Measurements from ENCODE around the gene CTNNA2. TPM values are rescaled to one million over a fixed set of nuclear protein-coding genes. Genes with fewer than 3 reads are reported as not detected.

The CTNNA2 gene
- total RNA-seq, 2 donors from 2014 or later = not detected

- Histone ChIP-seq H3K36me3 (no peaks in the 10 kb centered on the region), H3K4me1 (no peaks in the 10 kb centered on the region), H3K4me3 (no peak overlapping the region), H3K27me3 (no peaks in the 10 kb centered on the region), H3K27ac (no peak overlapping the region), H3K9me3 (no peaks in the 10 kb centered on the region)
- DNase-seq (ENCODE audit: low spot score) = no peak
- TF ChIP-seq CTCF (IDR thresholded peaks at IDR 0.05) = no peak
Observed at GRCh38 chr2:80527119-80527518, 1014.3 kb downstream of the CTNNA2 start.

GRCh38 chr2:80529466-80530165, 1016.8 kb downstream of the CTNNA2 start:
- no peaks in the 10 kb centered on the region for H3K36me3 ChIP-seq
- TF ChIP-seq CTCF (IDR thresholded peaks at IDR 0.05) = no peak
- no peaks in the 10 kb centered on the region for H3K27me3 ChIP-seq
- no peaks in the 10 kb centered on the region for H3K4me1 ChIP-seq
- no peak overlapping the region for H3K27ac ChIP-seq
- H3K9me3 ChIP-seq = no peaks in the 10 kb centered on the region
- H3K4me3 ChIP-seq = no peak overlapping the region
- DNase-seq (ENCODE audit: low spot score) = no peak

DNA sequence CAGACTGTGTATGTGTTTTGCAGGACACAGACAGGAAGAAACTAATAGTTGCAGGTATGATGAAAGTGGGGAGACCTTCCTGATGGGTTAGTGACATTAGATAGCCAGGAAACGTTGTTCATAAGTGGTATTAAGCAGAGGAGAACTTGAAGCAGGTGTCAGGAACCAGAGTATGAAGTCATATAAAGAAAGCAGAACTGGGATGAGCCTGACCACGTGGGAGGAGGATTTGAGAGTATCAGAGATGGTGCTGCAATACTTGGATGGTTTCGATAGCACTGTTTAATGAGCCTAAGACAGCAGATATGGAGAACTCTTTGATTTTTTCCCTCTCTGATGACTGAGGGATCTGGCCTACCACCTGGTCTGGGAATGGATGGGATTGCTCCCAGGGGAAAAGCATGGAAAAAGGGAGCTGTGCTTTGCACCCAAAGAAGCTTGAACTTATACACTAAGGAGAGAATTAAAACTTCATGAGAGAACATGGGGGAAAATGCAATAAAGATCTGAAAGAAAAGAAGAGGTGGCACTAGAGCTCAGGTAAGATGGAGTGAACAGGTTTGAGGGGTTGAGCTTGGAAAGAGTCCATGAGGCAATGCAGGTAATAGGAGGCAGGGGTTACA, 1017.7 kb downstream of the CTNNA2 start:
- no peaks in the 10 kb centered on the region for H3K27me3 ChIP-seq
- H3K27ac ChIP-seq = no peak overlapping the region
- H3K4me1 ChIP-seq = no peaks in the 10 kb centered on the region
- no peak for DNase-seq (ENCODE audit: low spot score)
- no peaks in the 10 kb centered on the region for H3K9me3 ChIP-seq
- TF ChIP-seq CTCF (IDR thresholded peaks at IDR 0.05) = no peak
- no peak overlapping the region for H3K4me3 ChIP-seq
- H3K36me3 ChIP-seq = no peaks in the 10 kb centered on the region

DNA sequence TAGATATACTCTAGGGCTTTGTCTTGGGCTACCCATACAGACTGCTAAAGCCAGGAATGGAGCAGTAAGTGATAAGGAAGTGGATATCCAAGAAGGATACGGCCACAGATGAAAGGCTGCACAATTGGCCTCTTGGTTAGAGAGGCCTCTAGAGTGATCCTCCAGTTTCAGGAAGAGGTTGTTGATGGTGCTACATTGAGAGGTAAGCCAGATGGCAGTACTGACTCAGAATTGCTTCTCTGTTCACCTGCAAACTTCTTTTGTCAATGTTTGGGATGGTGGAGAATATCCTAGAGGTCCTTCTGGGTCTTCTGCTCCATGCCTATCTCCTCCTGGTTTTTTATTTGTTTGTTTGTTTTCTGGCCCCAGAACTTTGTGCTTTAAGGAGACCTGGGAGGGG, 1018.5 kb downstream of the CTNNA2 start:
- DNase-seq (ENCODE audit: low spot score) = no peak
- Histone ChIP-seq H3K9me3 (no peaks in the 10 kb centered on the region), H3K27me3 (no peaks in the 10 kb centered on the region), H3K27ac (no peak overlapping the region), H3K36me3 (no peaks in the 10 kb centered on the region), H3K4me3 (no peak overlapping the region), H3K4me1 (no peaks in the 10 kb centered on the region)
- no peak for TF ChIP-seq CTCF (IDR thresholded peaks at IDR 0.05)

- Histone ChIP-seq H3K9me3 (no peaks in the 10 kb centered on the region), H3K36me3 (no peaks in the 10 kb centered on the region), H3K27ac (no peak overlapping the region), H3K4me3 (no peak overlapping the region), H3K27me3 (no peaks in the 10 kb centered on the region), H3K4me1 (no peaks in the 10 kb centered on the region)
- no peak for DNase-seq (ENCODE audit: low spot score)
- TF ChIP-seq CTCF (IDR thresholded peaks at IDR 0.05) = no peak
Observed at GRCh38 chr2:80545420-80546210, 1032.8 kb downstream of the CTNNA2 start.

Measured in right atrium auricular region (tissue), 2 donors.